Measurements from ENCODE around the gene FAM114A1.
"Not testable (repeated sequence)": the region's sequence is repeated elsewhere in the genome, so short reads cannot be mapped to it uniquely, and the experiment has no call there.

Gene FAM114A1

GRCh38 chr4:38967260-38968095 is 99.9 kb downstream of the FAM114A1 start:
- no peak for DNase-seq (ENCODE audit: low read depth in 3 of 3)

GRCh38 chr4:38968668-38969067 is 101.1 kb downstream of the FAM114A1 start:
- no peak for DNase-seq (ENCODE audit: low read depth in 3 of 3)

GRCh38 chr4:38976308-38976707 is 108.7 kb downstream of the FAM114A1 start:
- no peak for DNase-seq (ENCODE audit: low read depth in 3 of 3)

- DNase-seq (ENCODE audit: low read depth in 3 of 3) = no peak
Observed at GRCh38 chr4:38979081-38979480, 111.5 kb downstream of the FAM114A1 start.

GRCh38 chr4:38979511-38980230 is 112.1 kb downstream of the FAM114A1 start:
- no peak for DNase-seq (ENCODE audit: low read depth in 3 of 3)

- no peak for DNase-seq (ENCODE audit: low read depth in 3 of 3)
Observed at GRCh38 chr4:38980903-38981676, 113.5 kb downstream of the FAM114A1 start.

GRCh38 chr4:38982361-38983095 is 114.9 kb downstream of the FAM114A1 start:
- no peak for DNase-seq (ENCODE audit: low read depth in 3 of 3)

- DNase-seq (ENCODE audit: low read depth in 3 of 3) = no peak
Observed at GRCh38 chr4:38983291-38983690, 115.7 kb downstream of the FAM114A1 start.

GRCh38 chr4:38983787-38984598 is 116.4 kb downstream of the FAM114A1 start:
- no peak for DNase-seq (ENCODE audit: low read depth in 3 of 3)

- DNase-seq (ENCODE audit: low read depth in 3 of 3) = no peak
Observed at GRCh38 chr4:38985410-38986100, 117.9 kb downstream of the FAM114A1 start.

GRCh38 chr4:38987491-38987890 is 119.9 kb downstream of the FAM114A1 start:
- DNase-seq (ENCODE audit: low read depth in 3 of 3) = no peak

- not testable (repeated sequence) for DNase-seq (ENCODE audit: low read depth in 3 of 3)
Observed at GRCh38 chr4:38988353-38988752, 120.7 kb downstream of the FAM114A1 start.

GRCh38 chr4:38989487-38989886 is 121.9 kb downstream of the FAM114A1 start:
- DNase-seq (ENCODE audit: low read depth in 3 of 3) = no peak

GRCh38 chr4:38990241-38990640 is 122.6 kb downstream of the FAM114A1 start:
- DNase-seq (ENCODE audit: low read depth in 3 of 3) = no peak

GRCh38 chr4:38993683-38994082 is 126.1 kb downstream of the FAM114A1 start:
- DNase-seq (ENCODE audit: low read depth in 3 of 3) = no peak

GRCh38 chr4:38994135-38994534 is 126.5 kb downstream of the FAM114A1 start:
- no peak for DNase-seq (ENCODE audit: low read depth in 3 of 3)

Measured in stimulated activated CD4-positive, alpha-beta T cell treated with anti-CD3 and anti-CD28 coated beads, TNF-alpha, amount 100 ng/mL, for 24 hours (primary cell).